ENCODE data around the gene ARHGEF17. TPM values are rescaled to one million over a fixed set of nuclear protein-coding genes. Genes with fewer than 3 reads are reported as not detected.

The ARHGEF17 gene
- total and polyA plus RNA-seq, 2 of the 8 experiments (the other 6 are each of a cell fraction or from before 2014, with no cell fraction given): 11.3 to 14.6 TPM

DNA sequence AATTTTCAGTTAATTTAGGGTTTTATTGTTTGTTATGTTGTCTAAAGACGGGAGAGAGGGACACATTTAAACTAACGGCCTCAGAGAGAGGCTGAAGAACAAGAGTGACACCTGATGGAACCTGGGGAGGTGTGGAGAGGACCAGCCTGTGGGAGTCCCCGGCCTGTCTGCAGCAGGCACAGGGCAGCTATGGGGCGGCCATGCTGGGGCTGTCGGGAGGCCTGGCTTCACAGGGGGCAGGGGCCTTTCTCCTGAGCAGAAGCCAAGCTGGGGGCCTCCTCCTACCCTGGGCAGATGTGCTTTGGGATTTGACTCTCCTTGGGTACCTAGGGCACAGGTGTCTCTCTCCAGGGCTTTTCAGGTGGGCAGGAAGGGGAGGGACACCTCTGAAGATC, 90.1 kb downstream of the ARHGEF17 start:
- no peak overlapping the region for H2AK5ac ChIP-seq (ENCODE audit: low read depth, low read length)
- no peak overlapping the region for H3K9ac ChIP-seq (replicated peaks in 1 of 4; ENCODE audit: extremely low read depth in 1 of 4, low read depth in 3 of 4, low read length in 3 of 4)
- 94% methylated on average over 4 of the region's 5 CpGs; no CpG with 5 or more reads in 1 of the 2 experiments for WGBS, 2 experiments (ENCODE audit: extremely low coverage in 1 of 2, insufficient coverage in 1 of 2, insufficient read length in 1 of 2, insufficient replicate concordance in 2 of 2, low coverage in 1 of 2, low lambda C conversion rate in 2 of 2, missing lambda C conversion rate in 1 of 2)
- H3K79me1 ChIP-seq (ENCODE audit: low read depth, low read length): no peaks in the 10 kb centered on the region
- TF ChIP-seq, protein P1, sequence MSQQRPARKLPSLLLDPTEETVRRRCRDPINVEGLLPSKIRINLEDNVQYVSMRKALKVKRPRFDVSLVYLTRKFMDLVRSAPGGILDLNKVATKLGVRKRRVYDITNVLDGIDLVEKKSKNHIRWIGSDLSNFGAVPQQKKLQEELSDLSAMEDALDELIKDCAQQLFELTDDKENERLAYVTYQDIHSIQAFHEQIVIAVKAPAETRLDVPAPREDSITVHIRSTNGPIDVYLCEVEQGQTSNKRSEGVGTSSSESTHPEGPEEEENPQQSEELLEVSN (IDR thresholded peaks at IDR 0.05): no peak
- TF ChIP-seq GABPA (IDR thresholded peaks at IDR 0.05; ENCODE audit: borderline replicate concordance, insufficient read depth, low read length) (no peak), CBX8 (IDR thresholded peaks at IDR 0.05; ENCODE audit: borderline replicate concordance, low read depth, low read length) (no peak), JUND (IDR thresholded peaks at IDR 0.05; ENCODE audit: low read length) (no peak), RBBP5 (IDR thresholded peaks at IDR 0.05; ENCODE audit: borderline replicate concordance, low read depth, low read length) (no peak), CEBPB (IDR thresholded peaks at IDR 0.05; ENCODE audit: low read depth, low read length) (no peak), KDM1A (IDR thresholded peaks at IDR 0.05; ENCODE audit: borderline replicate concordance, low read length) (no peak), CBX5 (IDR thresholded peaks at IDR 0.05; ENCODE audit: low read depth, low read length) (no peak), MAFK (IDR thresholded peaks at IDR 0.05; ENCODE audit: low read depth, low read length) (no peak), SP4 (IDR thresholded peaks at IDR 0.05; ENCODE audit: low read length) (no peak), RFX5 (IDR thresholded peaks at IDR 0.05; ENCODE audit: borderline replicate concordance, low read depth, low read length) (no peak), GTF2F1 (IDR thresholded peaks at IDR 0.05; ENCODE audit: borderline replicate concordance, low read depth, low read length) (no peak), TAF7 (optimal IDR thresholded peaks at IDR 0.05; ENCODE audit: borderline replicate concordance, low read depth, low read length) (no peak)
- TF ChIP-seq, protein P2, sequence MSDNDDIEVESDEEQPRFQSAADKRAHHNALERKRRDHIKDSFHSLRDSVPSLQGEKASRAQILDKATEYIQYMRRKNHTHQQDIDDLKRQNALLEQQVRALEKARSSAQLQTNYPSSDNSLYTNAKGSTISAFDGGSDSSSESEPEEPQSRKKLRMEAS (IDR thresholded peaks at IDR 0.05): no peak
- H3K14ac ChIP-seq (ENCODE audit: insufficient read length): no peak overlapping the region
- no peak overlapping the region for H2BK120ac ChIP-seq (replicated peaks; ENCODE audit: low read depth, low read length)
- H3K36me3 ChIP-seq (ENCODE audit: control insufficient read depth in 2 of 4, insufficient read depth in 4 of 4, low read length in 3 of 4): no peaks in the 10 kb centered on the region
- no peak overlapping the region for H3K4ac ChIP-seq (replicated peaks; ENCODE audit: insufficient read length, low read depth, low read length)
- H2BK5ac ChIP-seq (ENCODE audit: low read depth, low read length): no peak overlapping the region
- H3K9me3 ChIP-seq (ENCODE audit: insufficient read depth in 2 of 2, low read depth in 1 of 2, low read length in 1 of 2): no peaks in the 10 kb centered on the region
- H3K4me2 ChIP-seq (ENCODE audit: insufficient read depth in 1 of 2, low read depth in 2 of 2, low read length in 2 of 2): no peak overlapping the region
- no peaks in the 10 kb centered on the region for H3K23me2 ChIP-seq (ENCODE audit: low read depth, low read length)
- H2BK15ac ChIP-seq (ENCODE audit: low read length): no peak overlapping the region
- H3K18ac ChIP-seq (ENCODE audit: extremely low read depth, low read length): no peak overlapping the region
- ChIA-PET POLR2A (ENCODE audit: partially characterized antibody) (interaction anchor here (1.2 to 2.7 kb wide), 3 partner anchors 11 to 26 kb away, joined by 3 to 8 read pairs (median 3); no protein-coding TSS in a partner anchor), CTCF (ENCODE audit: partially characterized antibody) (interaction anchor here (1.4 to 59.1 kb wide), 9 partner anchors 9 to 267 kb away, joined by 3 to 1456 read pairs (median 6); no protein-coding TSS in a partner anchor)
- H2AFZ ChIP-seq (ENCODE audit: low read length): no peak overlapping the region
- no peak overlapping the region for H4K91ac ChIP-seq (replicated peaks; ENCODE audit: insufficient read length, low read length)
- H3K23ac ChIP-seq (ENCODE audit: insufficient read length): no peak overlapping the region
- H4K8ac ChIP-seq (ENCODE audit: extremely low read depth, insufficient read depth, low read length): no peak overlapping the region
- no peak overlapping the region for H2BK20ac ChIP-seq (ENCODE audit: low read length)
- peaks cover 3 to 4% of the 10 kb centered on the region in 2 experiments for H4K20me1 ChIP-seq (replicated peaks in 1 of 2; ENCODE audit: control insufficient read depth in 1 of 2, insufficient read depth in 2 of 2, low read length in 2 of 2)
- no peak overlapping the region for H3K4me3 ChIP-seq (ENCODE audit: extremely low read depth in 1 of 4, insufficient read depth in 2 of 4, low read depth in 3 of 4, low read length in 4 of 4)
- H3K27ac ChIP-seq (ENCODE audit: low read depth, low read length): no peak overlapping the region
- no peak for DNase-seq (ENCODE audit: low read depth in 1 of 2, low spot score in 2 of 2)
- no peak overlapping the region for H4K5ac ChIP-seq (ENCODE audit: insufficient read length, low read depth, low read length)
- H3K4me1 ChIP-seq (replicated peaks in 1 of 4; ENCODE audit: control insufficient read depth in 3 of 4, insufficient read depth in 4 of 4, low read length in 3 of 4): peaks cover 0 to 3% (median 2%) of the 10 kb centered on the region in 4 experiments; a peak in 5 of 7 replicates
- no peaks in the 10 kb centered on the region for H3K27me3 ChIP-seq (replicated peaks in 1 of 4; ENCODE audit: control insufficient read depth in 3 of 4, extremely low read depth in 1 of 4, insufficient read depth in 3 of 4, low read length in 3 of 4)
- no peaks in the 10 kb centered on the region for H3K79me2 ChIP-seq (ENCODE audit: control insufficient read depth in 1 of 2, insufficient read depth in 2 of 2, low read length in 2 of 2)
- no peak for FAIRE-seq
- no peak overlapping the region for H2BK12ac ChIP-seq (ENCODE audit: low read depth, low read length)
- no peak overlapping the region for H3K56ac ChIP-seq (replicated peaks; ENCODE audit: insufficient read length, low read depth, low read length)

All from H1 (cell line).